Fibroblast of villous mesenchyme (primary cell): ENCODE results near the gene CAMKK1. TPM values are rescaled to one million over a fixed set of nuclear protein-coding genes. Genes with fewer than 3 reads are reported as not detected.
"Not testable (repeated sequence)": the region's sequence is repeated elsewhere in the genome, so short reads cannot be mapped to it uniquely, and the experiment has no call there.

Experiments
- DNase-seq: peaks from one replicate; pipeline ENCODE4 v3.0.0-alpha.2; 2010; ENCODE audit warnings: low read depth
- H3K4me3 ChIP-seq: 2 replicates; pipeline ENCODE4 v1.5.1; 2011; ENCODE audit warnings: low read depth, mild to moderate bottlenecking, low read length
- total RNA-seq: library from RNA; depleted of rRNA; stranded (reverse); fragments of >200 nt; gene quantifications from 2 replicates; pipeline ENCODE4 v1.2.3, GENCODE V29; 2012
- TF ChIP-seq, protein P1 (sequence below): IDR thresholded peaks from 2 replicates; pipeline ENCODE4 v1.5.1; 2012; ENCODE audit warnings: low read depth, mild to moderate bottlenecking, low read length; ENCODE audit not compliant: insufficient read depth

Gene CAMKK1
- total RNA-seq, 1 donor, result 2.2 TPM

DNA sequence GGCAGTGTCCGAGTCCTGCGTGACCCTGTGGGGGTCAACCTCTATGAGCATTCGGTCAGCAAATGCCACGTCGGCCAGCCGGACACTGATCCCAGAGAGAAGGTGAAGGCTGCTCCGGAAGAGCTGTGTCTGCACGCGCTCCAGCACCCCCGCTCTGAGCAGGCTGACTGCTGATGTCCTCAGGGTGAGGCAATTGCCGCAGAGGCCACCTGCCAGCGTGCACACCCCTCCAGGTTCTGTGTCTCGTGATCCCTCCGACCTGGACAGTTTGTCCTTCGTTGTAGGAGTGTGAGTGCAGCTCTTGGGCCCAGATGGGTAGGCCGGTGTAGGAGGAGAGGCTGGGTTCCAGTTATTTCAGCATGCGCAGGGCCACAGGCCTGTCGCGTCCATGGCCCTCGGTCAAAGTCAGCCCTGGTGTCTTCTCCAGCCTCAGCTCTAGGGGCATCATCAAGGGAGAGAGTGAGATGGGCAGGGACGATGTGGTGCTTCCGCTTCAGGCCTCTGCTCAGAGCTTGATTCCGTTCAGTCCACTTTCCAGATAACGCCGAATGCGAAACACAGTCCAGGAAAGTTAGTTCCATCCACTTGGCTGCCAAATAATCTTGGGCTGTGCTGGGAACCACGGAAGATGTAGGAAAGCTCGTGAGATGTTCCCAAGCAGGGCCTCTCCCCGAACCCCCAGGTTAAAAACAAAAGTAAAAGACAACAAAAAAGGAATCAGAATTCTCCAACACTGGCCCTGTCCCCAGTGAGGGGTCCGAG is 31.7 kb downstream of the CAMKK1 start:
- H3K4me3 ChIP-seq, result no peak overlapping the region
- TF ChIP-seq, protein P1, sequence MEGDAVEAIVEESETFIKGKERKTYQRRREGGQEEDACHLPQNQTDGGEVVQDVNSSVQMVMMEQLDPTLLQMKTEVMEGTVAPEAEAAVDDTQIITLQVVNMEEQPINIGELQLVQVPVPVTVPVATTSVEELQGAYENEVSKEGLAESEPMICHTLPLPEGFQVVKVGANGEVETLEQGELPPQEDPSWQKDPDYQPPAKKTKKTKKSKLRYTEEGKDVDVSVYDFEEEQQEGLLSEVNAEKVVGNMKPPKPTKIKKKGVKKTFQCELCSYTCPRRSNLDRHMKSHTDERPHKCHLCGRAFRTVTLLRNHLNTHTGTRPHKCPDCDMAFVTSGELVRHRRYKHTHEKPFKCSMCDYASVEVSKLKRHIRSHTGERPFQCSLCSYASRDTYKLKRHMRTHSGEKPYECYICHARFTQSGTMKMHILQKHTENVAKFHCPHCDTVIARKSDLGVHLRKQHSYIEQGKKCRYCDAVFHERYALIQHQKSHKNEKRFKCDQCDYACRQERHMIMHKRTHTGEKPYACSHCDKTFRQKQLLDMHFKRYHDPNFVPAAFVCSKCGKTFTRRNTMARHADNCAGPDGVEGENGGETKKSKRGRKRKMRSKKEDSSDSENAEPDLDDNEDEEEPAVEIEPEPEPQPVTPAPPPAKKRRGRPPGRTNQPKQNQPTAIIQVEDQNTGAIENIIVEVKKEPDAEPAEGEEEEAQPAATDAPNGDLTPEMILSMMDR, result no peak
- no peak for DNase-seq

DNA sequence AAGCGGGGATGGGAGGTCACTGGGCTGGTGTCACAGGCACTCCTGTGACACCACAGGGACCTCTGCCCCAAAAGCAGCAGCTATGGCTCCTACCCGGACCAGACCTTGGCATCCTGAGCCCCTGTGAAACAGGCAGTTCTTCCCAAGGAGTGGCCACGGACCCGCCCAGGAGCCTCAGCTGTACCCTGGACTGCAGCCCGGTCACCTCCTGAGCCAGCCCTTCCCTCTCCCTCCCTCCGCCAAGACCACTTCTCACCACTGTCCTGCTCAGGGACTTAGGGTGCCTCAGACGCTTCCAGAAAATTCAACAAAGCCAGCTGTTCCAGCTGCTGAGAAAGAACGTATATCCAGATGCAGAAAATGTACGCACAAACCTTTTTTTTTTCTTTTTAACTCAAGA is 32.9 kb downstream of the CAMKK1 start:
- no peak for DNase-seq
- TF ChIP-seq, protein P1, result no peak
- H3K4me3 ChIP-seq, result no peak overlapping the region

DNA sequence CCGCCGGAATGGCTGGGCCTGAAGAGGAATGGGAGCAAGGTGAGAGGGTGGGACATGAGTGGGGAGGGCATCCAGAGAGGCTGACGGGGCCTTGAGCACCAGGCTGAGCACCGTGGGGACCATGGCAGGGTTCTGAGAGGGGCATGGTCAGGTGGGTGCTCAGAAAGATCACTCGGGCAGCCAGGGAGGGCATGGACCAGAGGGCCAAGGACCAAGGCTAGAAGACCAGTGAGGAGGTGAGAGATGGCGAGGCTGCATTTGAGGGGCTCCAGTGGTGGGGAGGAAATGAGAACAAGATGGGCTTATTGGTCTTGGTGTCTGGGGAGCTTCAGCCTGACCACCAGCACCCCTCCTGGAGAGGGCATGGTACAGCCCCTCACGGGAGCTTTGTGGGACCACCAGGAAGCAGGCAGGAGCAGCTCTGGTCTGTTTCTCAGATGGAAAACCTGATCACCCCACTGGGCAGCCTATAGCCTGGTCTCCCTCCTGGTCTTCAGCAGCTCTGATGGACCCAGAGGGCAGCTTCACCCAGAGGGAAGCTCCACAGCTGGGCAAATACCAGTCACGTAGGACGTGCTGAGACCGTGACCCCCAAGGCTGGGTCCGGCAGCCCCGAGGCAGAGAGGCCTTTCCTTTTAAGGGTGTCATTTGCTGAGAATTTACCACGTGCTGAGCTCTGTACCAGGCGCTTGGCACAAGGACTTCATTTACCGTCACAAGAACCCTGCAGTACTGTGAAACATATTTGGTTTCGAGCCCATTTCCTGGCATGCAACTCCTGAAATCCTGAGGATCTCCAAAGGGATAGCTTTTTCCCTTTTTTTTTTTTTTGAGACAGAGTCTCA is 35.4 kb downstream of the CAMKK1 start:
- no peak for DNase-seq
- TF ChIP-seq, protein P1, result no peak
- no peak overlapping the region for H3K4me3 ChIP-seq

DNA sequence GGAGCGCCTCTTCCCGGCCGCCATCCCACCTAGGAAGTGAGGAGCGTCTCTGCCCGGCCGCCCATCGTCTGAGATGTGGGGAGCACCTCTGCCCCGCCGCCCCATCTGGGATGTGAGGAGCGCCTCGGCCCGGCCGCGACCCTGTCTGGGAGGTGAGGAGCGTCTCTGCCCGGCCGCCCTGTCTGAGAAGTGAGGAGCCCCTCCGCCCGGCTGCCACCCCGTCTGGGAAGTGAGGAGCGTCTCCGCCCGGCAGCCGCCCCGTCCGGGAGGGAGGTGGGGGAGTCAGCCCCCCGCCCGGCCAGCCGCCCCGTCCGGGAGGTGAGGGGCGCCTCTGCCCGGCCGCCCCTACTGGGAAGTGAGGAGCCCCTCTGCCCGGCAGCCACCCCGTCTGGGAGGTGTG is 38.6 kb downstream of the CAMKK1 start:
- H3K4me3 ChIP-seq, DNase-seq: not testable (repeated sequence)

DNA sequence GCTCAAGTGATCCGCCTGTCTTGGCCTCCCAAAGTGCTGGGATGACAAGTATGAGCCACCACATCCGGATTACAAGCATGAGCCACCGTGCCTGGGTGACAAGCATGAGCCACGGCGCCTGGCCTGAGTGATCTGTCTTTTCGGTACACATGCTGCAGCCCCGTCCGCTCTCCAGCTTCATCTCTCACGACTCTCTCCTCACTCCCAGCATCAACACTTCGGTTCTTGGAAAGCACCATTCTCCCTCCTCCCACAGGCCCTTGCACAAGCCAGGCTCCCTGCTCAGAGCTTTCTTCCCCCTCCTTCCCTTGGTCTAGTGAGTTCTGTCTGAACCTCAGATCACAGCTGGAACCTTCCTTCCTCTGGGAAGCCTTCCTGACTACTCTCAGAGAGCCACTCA is 40.3 kb downstream of the CAMKK1 start:
- TF ChIP-seq, protein P1, result no peak
- no peak for DNase-seq
- no peak overlapping the region for H3K4me3 ChIP-seq

DNA sequence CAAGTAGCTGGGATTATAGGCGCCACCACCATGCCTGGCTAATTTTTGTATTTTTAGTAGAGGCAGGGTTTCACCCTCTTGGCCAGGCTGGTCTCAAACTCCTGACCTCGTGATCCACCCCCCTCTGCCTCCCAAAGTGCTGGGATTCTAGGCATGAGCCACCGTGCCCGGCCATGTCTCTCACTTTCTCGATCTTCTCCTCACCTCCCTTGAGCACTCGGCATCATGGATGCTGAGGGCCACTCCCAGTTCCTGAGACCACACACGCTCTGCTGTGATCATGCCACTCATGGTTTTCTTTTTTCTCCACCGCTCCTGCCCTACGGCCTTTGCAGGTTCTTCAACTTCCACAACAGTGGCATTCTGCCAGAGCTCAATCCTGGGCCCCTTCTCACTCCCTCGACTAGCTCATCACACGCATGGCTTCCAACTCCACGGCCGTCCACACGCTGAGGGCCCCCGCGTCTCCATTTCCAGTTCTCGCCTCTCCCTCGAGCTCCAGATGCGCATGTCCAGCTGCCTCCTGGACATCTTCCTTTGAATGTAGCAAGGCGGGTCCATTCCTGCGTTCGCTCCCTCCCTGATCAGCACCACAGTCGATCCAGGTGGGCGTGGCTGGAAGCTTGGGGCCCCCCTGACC is 41.3 kb downstream of the CAMKK1 start:
- TF ChIP-seq, protein P1, result no peak
- H3K4me3 ChIP-seq, result no peak overlapping the region
- DNase-seq, result no peak
